Stomach (tissue), 4 donors: ENCODE measurements around the gene JMJD7.

Source experiments
- CTCF ChIP-seq, 7 experiments: fragments of 450-650 bp in 4 of 7; fragments of 200-600 bp in 3 of 7; sonication (generic) in 3 of 7; IDR thresholded peaks; one replicate each; pipeline ENCODE4 v1.5.1; 2016 to 2019; ENCODE audit warnings: antibody characterized with exemption in 7 of 7, control low read depth in 2 of 7, mild to moderate bottlenecking in 1 of 7
- EP300 ChIP-seq: sonication (generic); formaldehyde crosslinking; IDR thresholded peaks from one replicate; pipeline ENCODE4 v1.6.1; 2017; ENCODE audit warnings: antibody characterized with exemption

- TF ChIP-seq CTCF (IDR thresholded peaks at IDR 0.05) (no peak), EP300 (no peak)
Measured at GRCh38 chr15:41817781-41818180, 10.1 kb upstream of the JMJD7 start.
